Activated CD4-positive, alpha-beta T cell treated with anti-CD3 and anti-CD28 coated beads, Interleukin-2, Interleukin-4, amounts not matched to agents 100 ng/mL and 50 ng/mL, durations not matched to agents 16 hours and 8 hours (primary cell): ENCODE results near the gene COPRS.
"Not testable (repeated sequence)": the region's sequence is repeated elsewhere in the genome, so short reads cannot be mapped to it uniquely, and the experiment has no call there.

Experiments used
- DNase-seq: peaks from one replicate; pipeline ENCODE4 v3.0.0-alpha.2; 2020; ENCODE audit warnings: low spot score

COPRS gene

GRCh38 chr17:31843070-31843745, 15.8 kb downstream of the COPRS start:
- no peak for DNase-seq

GRCh38 chr17:31842195-31843069, 16.6 kb downstream of the COPRS start:
- peak; percentile 68 for DNase-seq

GRCh38 chr17:31841850-31842194, 17.2 kb downstream of the COPRS start:
- no peak for DNase-seq

- DNase-seq: no peak
Observed at GRCh38 chr17:31838636-31839225, 20.3 kb downstream of the COPRS start.

- DNase-seq: no peak
Observed at GRCh38 chr17:31835984-31836383, 23.1 kb downstream of the COPRS start.

- DNase-seq: no peak
Observed at GRCh38 chr17:31834448-31834847, 24.6 kb downstream of the COPRS start.

- DNase-seq: no peak
Observed at GRCh38 chr17:31832746-31833145, 26.3 kb downstream of the COPRS start.

GRCh38 chr17:31830971-31831858, 27.8 kb downstream of the COPRS start:
- no peak for DNase-seq

GRCh38 chr17:31829649-31830048, 29.4 kb downstream of the COPRS start:
- DNase-seq: no peak

GRCh38 chr17:31828955-31829354, 30.1 kb downstream of the COPRS start:
- not testable (repeated sequence) for DNase-seq

GRCh38 chr17:31825961-31826691, 32.9 kb downstream of the COPRS start:
- DNase-seq: no peak

GRCh38 chr17:31824766-31825360, 34.2 kb downstream of the COPRS start:
- DNase-seq: no peak

GRCh38 chr17:31823014-31823413, 36.0 kb downstream of the COPRS start:
- DNase-seq: no peak

GRCh38 chr17:31820691-31821435, 38.2 kb downstream of the COPRS start:
- no peak for DNase-seq

GRCh38 chr17:31819578-31819977, 39.5 kb downstream of the COPRS start:
- DNase-seq: no peak

GRCh38 chr17:31818863-31819262, 40.2 kb downstream of the COPRS start:
- not testable (repeated sequence) for DNase-seq

- DNase-seq: no peak
Observed at GRCh38 chr17:31815212-31815730, 43.8 kb downstream of the COPRS start.

GRCh38 chr17:31811101-31811500, 47.9 kb downstream of the COPRS start:
- DNase-seq: no peak

- not testable (repeated sequence) for DNase-seq
Observed at GRCh38 chr17:31809876-31810275, 49.2 kb downstream of the COPRS start.

- no peak for DNase-seq
Observed at GRCh38 chr17:31808521-31809050, 50.5 kb downstream of the COPRS start.
